Stimulated activated CD4-positive, alpha-beta T cell treated with anti-CD3 and anti-CD28 coated beads, Interleukin-1b, Interleukin-23, amount 100 ng/mL, for 48 hours (primary cell): Measurements from ENCODE around the gene CD248.
A peak's percentile ranks its signal among the peaks of the same experiment; 100 is the strongest.
"Not testable (repeated sequence)": the region's sequence is repeated elsewhere in the genome, so short reads cannot be mapped to it uniquely, and the experiment has no call there.

Experiments
- DNase-seq: peaks from one replicate; pipeline ENCODE4 v3.0.0-alpha.2; 2020

Gene CD248

GRCh38 chr11:66316849-66317251 lies at the start of gene CD248:
Gene CD248 (minus strand): TSS chr11:66317044. CDS start chr11:66317027, 17 bp downstream.
- no peak for DNase-seq

GRCh38 chr11:66365711-66366619 lies 49.1 kb upstream of the CD248 start:
- no peak for DNase-seq

- no peak for DNase-seq
These were observed 48.3 kb upstream of the CD248 start for GRCh38 chr11:66365166-66365565.

GRCh38 chr11:66363805-66364535 lies 47.1 kb upstream of the CD248 start:
- peak; percentile 80 for DNase-seq

GRCh38 chr11:66363187-66363601 lies 46.4 kb upstream of the CD248 start:
- DNase-seq: no peak

GRCh38 chr11:66362481-66363147 lies 45.8 kb upstream of the CD248 start:
- DNase-seq: no peak

GRCh38 chr11:66361502-66361941 lies 44.7 kb upstream of the CD248 start:
- DNase-seq: no peak

GRCh38 chr11:66360406-66361073 lies 43.7 kb upstream of the CD248 start:
- no peak for DNase-seq

GRCh38 chr11:66359662-66360087 lies 42.8 kb upstream of the CD248 start:
- DNase-seq: no peak

- DNase-seq: not testable (repeated sequence)
These were observed 33.9 kb upstream of the CD248 start for GRCh38 chr11:66350560-66351235.

GRCh38 chr11:66349084-66349386 lies 32.2 kb upstream of the CD248 start:
- DNase-seq: no peak

- DNase-seq: peak; percentile 92
These were observed 30.8 kb upstream of the CD248 start, which contains the start of gene B4GAT1 for GRCh38 chr11:66347425-66348276. Gene B4GAT1 (minus strand): TSS chr11:66347629. CDS start chr11:66347545, 84 bp downstream.

GRCh38 chr11:66346476-66347424 lies 29.9 kb upstream of the CD248 start:
- no peak for DNase-seq

- DNase-seq: no peak
These were observed 28.4 kb upstream of the CD248 start for GRCh38 chr11:66345316-66345649.

GRCh38 chr11:66344550-66345315 lies 27.9 kb upstream of the CD248 start, which contains the start of gene BRMS1:
Gene BRMS1 (minus strand): TSS chr11:66345104. CDS start chr11:66342234, 2,870 bp downstream.
- DNase-seq: peak; percentile 95

- no peak for DNase-seq
These were observed 26.3 kb upstream of the CD248 start for GRCh38 chr11:66343176-66343575.

- no peak for DNase-seq
These were observed 24.8 kb upstream of the CD248 start for GRCh38 chr11:66341502-66342126.
